ENCODE results near the gene VRK3.

GRCh38 chr19:49988007-49988406, 37.2 kb downstream of the VRK3 start:
- TF ChIP-seq CTCF (conservative IDR thresholded peaks at IDR 0.05; ENCODE audit: low read length) = no peak
- TF ChIP-seq EZH2phosphoT487 (IDR thresholded peaks at IDR 0.05; ENCODE audit: borderline replicate concordance) = no peak
